NCI-H446 treated with DMSO at 0.1 percent for 48 hours (cell line): ENCODE results near the gene ISL2.

ENCODE experiments used
- DNase-seq: peaks from one replicate; lab custom pipeline; 2025; lab: John Stamatoyannopoulos, UW

The ISL2 gene

GRCh38 chr15:76342058-76342381, 5.4 kb downstream of the ISL2 start:
- no peak for DNase-seq

- no peak for DNase-seq
These were observed 6.0 kb downstream of the ISL2 start for GRCh38 chr15:76342382-76343201.

- DNase-seq = no peak
These were observed 6.9 kb downstream of the ISL2 start for GRCh38 chr15:76343313-76343996.

- no peak for DNase-seq
These were observed 8.5 kb downstream of the ISL2 start for GRCh38 chr15:76344893-76345582.

- no peak for DNase-seq
These were observed 9.0 kb downstream of the ISL2 start for GRCh38 chr15:76345583-76345879.

- DNase-seq = no peak
These were observed 9.5 kb downstream of the ISL2 start for GRCh38 chr15:76345880-76346668.

GRCh38 chr15:76346669-76347481, 10.3 kb downstream of the ISL2 start:
- DNase-seq = no peak

- DNase-seq = no peak
These were observed 11.0 kb downstream of the ISL2 start for GRCh38 chr15:76347482-76348055.

GRCh38 chr15:76349301-76350070, 12.9 kb downstream of the ISL2 start:
- DNase-seq = no peak

GRCh38 chr15:76353023-76353577, 16.5 kb downstream of the ISL2 start:
- DNase-seq = no peak

GRCh38 chr15:76353903-76354302, 17.3 kb downstream of the ISL2 start:
- DNase-seq = no peak

- no peak for DNase-seq
These were observed 18.4 kb downstream of the ISL2 start for GRCh38 chr15:76354823-76355440.

- DNase-seq = no peak
These were observed 21.9 kb downstream of the ISL2 start for GRCh38 chr15:76358453-76358852.

- DNase-seq = no peak
These were observed 22.6 kb downstream of the ISL2 start for GRCh38 chr15:76359152-76359551.

GRCh38 chr15:76360416-76360815, 23.8 kb downstream of the ISL2 start:
- no peak for DNase-seq

GRCh38 chr15:76363251-76363650, 26.7 kb downstream of the ISL2 start:
- DNase-seq = no peak

- no peak for DNase-seq
These were observed 30.1 kb downstream of the ISL2 start for GRCh38 chr15:76366714-76367113.

- no peak for DNase-seq
These were observed 31.6 kb downstream of the ISL2 start for GRCh38 chr15:76368122-76368621.

GRCh38 chr15:76376029-76376428, 39.5 kb downstream of the ISL2 start:
- DNase-seq = no peak
